Panc1 (cell line): Measurements from ENCODE around the gene TMEM37. TPM values are rescaled to one million over a fixed set of nuclear protein-coding genes. Genes with fewer than 3 reads are reported as not detected.

Experiments
- ATAC-seq: fragments of 200-7000 bp; cut with Tn5 transposase; 2 replicates; pipeline ENCODE4 v1.9.1; 2020; ENCODE audit warnings: mild to moderate bottlenecking, moderate library complexity
- BruUV-seq: library from RNA; stranded (reverse); fragments of 400-500 nt; replicated peaks from 2 replicates; lab custom pipeline; 2021; lab: Mats Ljungman, UMichigan
- CTCF ChIA-PET: fragments of 300-600 bp; sonication (Branson Sonifier 250); formaldehyde crosslinking; loops from one replicate; lab custom pipeline; 2022; ENCODE audit warnings: antibody characterized with exemption; lab: Charles Lee
- POLR2A ChIA-PET: fragments of 300-600 bp; sonication (Branson Sonifier 250); formaldehyde crosslinking; loops from one replicate; lab custom pipeline; 2022; ENCODE audit warnings: antibody characterized with exemption; lab: Charles Lee
- DNase-seq: peaks from one replicate; pipeline ENCODE4 v3.0.0-alpha.2; 2010; ENCODE audit warnings: low read depth, low spot score
- H3K27ac ChIP-seq: 2 replicates; pipeline ENCODE4 v1.5.1; 2011; ENCODE audit warnings: mild to moderate bottlenecking, low read length, inconsistent platforms
- H3K27me3 ChIP-seq: fragments of 200-500 bp; sonication (Bioruptor generic); 2 replicates; pipeline ENCODE4 v1.6.0; 2014; ENCODE audit warnings: low read length, inconsistent platforms; ENCODE audit not compliant: control insufficient read depth, insufficient read depth
- H3K36me3 ChIP-seq: fragments of 200-500 bp; sonication (Bioruptor generic); 2 replicates; pipeline ENCODE4 v1.5.1; 2014; ENCODE audit warnings: inconsistent platforms, mild to moderate bottlenecking, low read length, moderate library complexity; ENCODE audit not compliant: control insufficient read depth, insufficient read depth
- H3K4me1 ChIP-seq: 2 replicates; pipeline ENCODE4 v1.5.1; 2011; ENCODE audit warnings: inconsistent platforms, mild to moderate bottlenecking, low read length, moderate library complexity; ENCODE audit not compliant: control insufficient read depth, insufficient read depth
- H3K4me3 ChIP-seq, 2 experiments: 2 replicates each; pipeline ENCODE4 v1.5.1; 2011 to 2012; ENCODE audit warnings: low read depth in 2 of 2, low read length in 2 of 2, mild to moderate bottlenecking in 2 of 2, inconsistent platforms in 1 of 2, moderate library complexity in 1 of 2
- H3K9me3 ChIP-seq: fragments of 200-500 bp; sonication (Bioruptor generic); 2 replicates; pipeline ENCODE4 v1.5.1; 2014; ENCODE audit warnings: low read depth, mild to moderate bottlenecking, inconsistent platforms, low read length, moderate library complexity; ENCODE audit not compliant: control insufficient read depth, insufficient read depth
- CTCF ChIP-seq: fragments of 450-650 bp; IDR thresholded peaks from 2 replicates; pipeline ENCODE4 v1.5.1; 2017; ENCODE audit warnings: mild to moderate bottlenecking
- POLR2AphosphoS5 ChIP-seq: IDR thresholded peaks from 2 replicates; pipeline ENCODE4 v1.6.1; 2012; ENCODE audit warnings: mild to moderate bottlenecking, low read depth, low read length, moderate library complexity
- SIN3A ChIP-seq: IDR thresholded peaks from 2 replicates; pipeline ENCODE4 v1.6.1; 2012; ENCODE audit warnings: low read depth, mild to moderate bottlenecking, low read length, moderate library complexity, borderline replicate concordance; ENCODE audit not compliant: insufficient read depth
- TCF7L2 ChIP-seq: IDR thresholded peaks from 2 replicates; pipeline ENCODE4 v1.6.1; 2011; ENCODE audit warnings: mild to moderate bottlenecking, low read depth, low read length, inconsistent platforms
- in situ Hi-C: cut with HindIII; loops from 2 replicates; pipeline ENCODE4 v1.10.0; 2016; ENCODE audit warnings: low sequenced_read_pairs, low pct_unique_long_range_greater_than_20kb
- intact Hi-C: fragments of 100-400 bp; cut with micrococcal nuclease; formaldehyde crosslinking; loops from one replicate; pipeline ENCODE4 v1.10.0; 2022; ENCODE audit not compliant: unreplicated experiment
- total RNA-seq: library from RNA; stranded (reverse); gene quantifications from one replicate; pipeline ENCODE4 v1.2.1, GENCODE V29; 2021; ENCODE audit not compliant: unreplicated experiment
- TF ChIP-seq, protein P1 (sequence below), 2 experiments: IDR thresholded peaks; 2 replicates each; pipeline ENCODE4 v1.6.1; 2011 to 2012; ENCODE audit warnings: low read depth in 2 of 2, control low read depth in 1 of 2, low read length in 1 of 2, mild to moderate bottlenecking in 1 of 2, moderate library complexity in 1 of 2; ENCODE audit not compliant: insufficient read depth in 1 of 2

Gene TMEM37
- total RNA-seq, 1 experiment from 2014 or later: 0.28 TPM

DNA sequence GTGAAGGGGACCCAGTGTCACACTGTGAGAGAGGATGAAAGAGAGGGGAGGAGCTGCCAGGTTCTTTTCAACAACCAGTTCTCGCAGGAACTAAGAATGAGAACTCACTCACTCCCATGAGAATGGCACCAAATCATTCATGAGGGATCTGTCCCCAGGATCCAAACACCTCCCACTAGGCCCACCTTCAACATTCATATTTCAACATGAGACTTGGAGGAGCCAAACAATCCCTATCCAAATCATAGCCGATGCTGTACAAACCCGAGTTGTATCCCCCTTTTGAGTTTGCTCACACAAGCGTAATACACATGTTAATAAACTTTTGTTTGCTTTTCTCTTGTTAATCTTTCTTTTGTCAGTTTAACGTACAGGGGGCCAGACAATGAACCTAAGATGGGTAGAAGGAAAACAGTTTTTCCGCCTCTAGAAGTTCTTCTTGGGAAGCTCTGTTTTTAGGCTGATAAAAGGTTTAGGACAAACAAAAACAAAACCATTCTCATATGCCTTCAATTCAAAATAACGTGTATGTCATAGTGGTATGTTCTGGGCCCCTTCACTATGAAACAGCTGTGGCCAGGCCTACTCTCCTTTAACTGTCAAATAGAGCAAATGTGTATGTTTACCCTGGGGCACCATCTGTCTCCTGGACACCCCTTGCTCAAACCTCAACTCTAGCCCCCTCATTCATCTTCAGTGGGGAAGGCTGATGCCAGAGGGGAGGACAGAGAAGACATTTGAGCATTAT is 9.1 kb upstream of the TMEM37 start:
- Histone ChIP-seq H3K4me1 (no peaks in the 10 kb centered on the region), H3K27me3 (peaks cover 14% of the 10 kb centered on the region), H3K27ac (no peak overlapping the region), H3K9me3 (no peaks in the 10 kb centered on the region), H3K36me3 (no peaks in the 10 kb centered on the region), H3K4me3 (no peak overlapping the region)
- TF ChIP-seq CTCF: no peak
- DNase-seq: no peak
- in situ Hi-C loops (no loop called here), intact Hi-C loops (no loop called here)
- no TSS peak for BruUV-seq
- CTCF ChIA-PET: no interaction called here
- no peak for ATAC-seq
- POLR2A ChIA-PET: no interaction called here

DNA sequence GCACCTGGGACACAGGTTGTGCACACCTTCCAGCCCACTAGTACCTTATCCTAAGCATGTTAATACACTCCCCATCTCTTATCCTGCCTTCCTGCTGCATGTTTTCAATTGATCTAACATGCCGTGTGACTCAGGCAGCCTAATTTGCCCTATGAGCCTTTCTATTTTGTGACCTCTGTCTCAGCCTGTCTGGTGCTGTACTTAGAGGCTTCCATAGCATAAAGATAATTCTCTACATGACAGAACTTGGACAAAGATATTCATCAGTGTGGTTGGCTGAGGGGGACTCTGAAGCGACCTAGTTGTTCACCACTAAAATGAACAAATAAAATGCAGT is 8.6 kb upstream of the TMEM37 start:
- H3K4me1 ChIP-seq: no peaks in the 10 kb centered on the region
- no peaks in the 10 kb centered on the region for H3K9me3 ChIP-seq
- in situ Hi-C loops: no loop called here
- no peaks in the 10 kb centered on the region for H3K36me3 ChIP-seq
- TF ChIP-seq CTCF (no peak), POLR2AphosphoS5 (no peak), SIN3A (no peak), TCF7L2 (no peak)
- TF ChIP-seq, protein P1, sequence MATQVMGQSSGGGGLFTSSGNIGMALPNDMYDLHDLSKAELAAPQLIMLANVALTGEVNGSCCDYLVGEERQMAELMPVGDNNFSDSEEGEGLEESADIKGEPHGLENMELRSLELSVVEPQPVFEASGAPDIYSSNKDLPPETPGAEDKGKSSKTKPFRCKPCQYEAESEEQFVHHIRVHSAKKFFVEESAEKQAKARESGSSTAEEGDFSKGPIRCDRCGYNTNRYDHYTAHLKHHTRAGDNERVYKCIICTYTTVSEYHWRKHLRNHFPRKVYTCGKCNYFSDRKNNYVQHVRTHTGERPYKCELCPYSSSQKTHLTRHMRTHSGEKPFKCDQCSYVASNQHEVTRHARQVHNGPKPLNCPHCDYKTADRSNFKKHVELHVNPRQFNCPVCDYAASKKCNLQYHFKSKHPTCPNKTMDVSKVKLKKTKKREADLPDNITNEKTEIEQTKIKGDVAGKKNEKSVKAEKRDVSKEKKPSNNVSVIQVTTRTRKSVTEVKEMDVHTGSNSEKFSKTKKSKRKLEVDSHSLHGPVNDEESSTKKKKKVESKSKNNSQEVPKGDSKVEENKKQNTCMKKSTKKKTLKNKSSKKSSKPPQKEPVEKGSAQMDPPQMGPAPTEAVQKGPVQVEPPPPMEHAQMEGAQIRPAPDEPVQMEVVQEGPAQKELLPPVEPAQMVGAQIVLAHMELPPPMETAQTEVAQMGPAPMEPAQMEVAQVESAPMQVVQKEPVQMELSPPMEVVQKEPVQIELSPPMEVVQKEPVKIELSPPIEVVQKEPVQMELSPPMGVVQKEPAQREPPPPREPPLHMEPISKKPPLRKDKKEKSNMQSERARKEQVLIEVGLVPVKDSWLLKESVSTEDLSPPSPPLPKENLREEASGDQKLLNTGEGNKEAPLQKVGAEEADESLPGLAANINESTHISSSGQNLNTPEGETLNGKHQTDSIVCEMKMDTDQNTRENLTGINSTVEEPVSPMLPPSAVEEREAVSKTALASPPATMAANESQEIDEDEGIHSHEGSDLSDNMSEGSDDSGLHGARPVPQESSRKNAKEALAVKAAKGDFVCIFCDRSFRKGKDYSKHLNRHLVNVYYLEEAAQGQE (IDR thresholded peaks at IDR 0.05; ENCODE audit: insufficient read depth in 1 of 2, low read depth in 2 of 2, low read length in 1 of 2): no peak
- DNase-seq: no peak
- H3K27ac ChIP-seq: no peak overlapping the region
- no TSS peak for BruUV-seq
- ChIA-PET CTCF (no interaction called here), POLR2A (no interaction called here)
- H3K4me3 ChIP-seq: no peak overlapping the region
- intact Hi-C loops: no loop called here
- H3K27me3 ChIP-seq: peaks cover 16% of the 10 kb centered on the region
- no peak for ATAC-seq
